KMS-11 (cell line): Measurements from ENCODE around the gene ZBTB20.

Experiments used
- H2AFZ ChIP-seq: fragments of 200-600 bp; sonication (generic); 2 replicates; pipeline ENCODE4 v1.6.1; 2016; ENCODE audit warnings: antibody characterized with exemption, mixed run types, low read depth
- H3K27ac ChIP-seq: fragments of 200-600 bp; sonication (generic); 2 replicates; pipeline ENCODE4 v1.6.1; 2016; ENCODE audit warnings: mild to moderate bottlenecking, mixed run types
- H3K27me3 ChIP-seq: fragments of 200-600 bp; sonication (generic); 2 replicates; pipeline ENCODE4 v1.6.1; 2017; ENCODE audit warnings: mild to moderate bottlenecking, low read depth, mixed run types, moderate library complexity; ENCODE audit not compliant: insufficient read depth
- H3K36me3 ChIP-seq: fragments of 200-600 bp; sonication (generic); 2 replicates; pipeline ENCODE4 v1.6.1; 2017; ENCODE audit warnings: mild to moderate bottlenecking, mixed run types; ENCODE audit not compliant: insufficient read depth
- H3K4me1 ChIP-seq: fragments of 200-600 bp; sonication (generic); 2 replicates; pipeline ENCODE4 v1.6.1; 2016; ENCODE audit warnings: mild to moderate bottlenecking, low read depth, mixed run types; ENCODE audit not compliant: poor library complexity, severe bottlenecking
- H3K4me2 ChIP-seq: fragments of 200-600 bp; sonication (generic); 2 replicates; pipeline ENCODE4 v1.7.0; 2016; ENCODE audit warnings: mild to moderate bottlenecking, mixed run types
- H3K4me3 ChIP-seq: fragments of 200-600 bp; sonication (generic); IDR thresholded peaks from 2 replicates; pipeline ENCODE4 v1.6.1; 2017; ENCODE audit warnings: low read depth, low read length, mixed read lengths; ENCODE audit not compliant: insufficient read depth
- H3K79me2 ChIP-seq: fragments of 200-600 bp; sonication (generic); 2 replicates; pipeline ENCODE4 v1.6.1; 2016; ENCODE audit warnings: low read depth, mixed run types; ENCODE audit not compliant: insufficient read depth
- H3K9ac ChIP-seq: fragments of 200-600 bp; sonication (generic); 2 replicates; pipeline ENCODE4 v1.6.1; 2016; ENCODE audit warnings: mild to moderate bottlenecking, mixed run types
- H4K20me1 ChIP-seq: fragments of 200-600 bp; sonication (generic); 2 replicates; pipeline ENCODE4 v1.6.1; 2016; ENCODE audit warnings: mild to moderate bottlenecking, mixed run types; ENCODE audit not compliant: insufficient read depth
- TF ChIP-seq, protein P1 (sequence below): fragments of 200-600 bp; sonication (generic); conservative IDR thresholded peaks from 2 replicates; pipeline ENCODE4 v1.6.1; 2017; ENCODE audit warnings: low read depth, mild to moderate bottlenecking, antibody characterized with exemption, low read length, moderate library complexity, mixed read lengths

Gene ZBTB20

DNA sequence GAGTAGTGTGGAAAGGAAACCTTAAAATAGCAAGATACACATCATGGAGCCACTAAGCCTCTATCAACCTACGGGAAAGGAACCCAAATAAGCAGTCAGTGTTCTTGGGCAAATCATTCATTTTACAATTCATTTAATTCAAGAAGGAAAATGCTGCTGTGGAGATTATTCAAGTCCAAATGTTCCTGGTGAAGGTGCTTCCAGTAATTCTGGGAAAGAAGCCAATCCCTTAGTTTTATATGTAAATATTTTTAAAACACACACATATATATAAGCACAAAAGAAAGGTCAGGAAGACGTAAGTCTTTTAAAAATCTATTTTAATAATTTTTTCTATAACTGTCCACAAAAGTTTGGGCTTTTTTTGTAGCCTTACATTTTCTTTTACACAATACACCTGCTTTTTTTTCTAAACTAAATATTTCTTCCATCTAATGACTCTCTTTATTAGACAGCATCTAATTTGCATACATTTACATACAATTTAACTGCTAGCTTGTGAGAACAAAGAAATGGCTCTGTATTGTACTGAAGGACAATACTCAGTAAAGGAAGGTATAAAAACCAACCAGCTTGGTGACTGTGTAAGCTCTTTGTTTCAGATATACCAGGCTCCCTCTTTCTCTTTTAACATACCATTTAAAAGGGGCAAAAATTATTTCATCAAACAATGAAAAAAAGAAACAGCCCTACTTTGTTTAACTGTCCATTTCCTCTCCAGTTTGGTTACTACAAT lies 269.5 kb downstream of the ZBTB20 start:
- H3K4me2 ChIP-seq, result no peak overlapping the region
- no peaks in the 10 kb centered on the region for H4K20me1 ChIP-seq
- no peak overlapping the region for H3K27ac ChIP-seq
- H3K4me3 ChIP-seq, result no peak overlapping the region
- H3K27me3 ChIP-seq, result no peaks in the 10 kb centered on the region
- no peaks in the 10 kb centered on the region; the same call in 1 of the 2 replicates for H3K36me3 ChIP-seq
- H3K9ac ChIP-seq, result no peak overlapping the region
- peaks cover 3% of the 10 kb centered on the region for H3K4me1 ChIP-seq
- H2AFZ ChIP-seq, result no peak overlapping the region
- TF ChIP-seq, protein P1, sequence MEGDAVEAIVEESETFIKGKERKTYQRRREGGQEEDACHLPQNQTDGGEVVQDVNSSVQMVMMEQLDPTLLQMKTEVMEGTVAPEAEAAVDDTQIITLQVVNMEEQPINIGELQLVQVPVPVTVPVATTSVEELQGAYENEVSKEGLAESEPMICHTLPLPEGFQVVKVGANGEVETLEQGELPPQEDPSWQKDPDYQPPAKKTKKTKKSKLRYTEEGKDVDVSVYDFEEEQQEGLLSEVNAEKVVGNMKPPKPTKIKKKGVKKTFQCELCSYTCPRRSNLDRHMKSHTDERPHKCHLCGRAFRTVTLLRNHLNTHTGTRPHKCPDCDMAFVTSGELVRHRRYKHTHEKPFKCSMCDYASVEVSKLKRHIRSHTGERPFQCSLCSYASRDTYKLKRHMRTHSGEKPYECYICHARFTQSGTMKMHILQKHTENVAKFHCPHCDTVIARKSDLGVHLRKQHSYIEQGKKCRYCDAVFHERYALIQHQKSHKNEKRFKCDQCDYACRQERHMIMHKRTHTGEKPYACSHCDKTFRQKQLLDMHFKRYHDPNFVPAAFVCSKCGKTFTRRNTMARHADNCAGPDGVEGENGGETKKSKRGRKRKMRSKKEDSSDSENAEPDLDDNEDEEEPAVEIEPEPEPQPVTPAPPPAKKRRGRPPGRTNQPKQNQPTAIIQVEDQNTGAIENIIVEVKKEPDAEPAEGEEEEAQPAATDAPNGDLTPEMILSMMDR, result no peak
- H3K79me2 ChIP-seq, result no peaks in the 10 kb centered on the region

GRCh38 chr3:114874522-114874971 lies 272.5 kb downstream of the ZBTB20 start:
- Histone ChIP-seq H3K4me2 (no peak overlapping the region), H3K4me1 (peaks cover under 1% of the 10 kb centered on the region), H3K9ac (no peak overlapping the region), H3K27me3 (no peaks in the 10 kb centered on the region), H2AFZ (no peak overlapping the region), H4K20me1 (no peaks in the 10 kb centered on the region), H3K27ac (no peak overlapping the region), H3K36me3 (no peaks in the 10 kb centered on the region), H3K79me2 (no peaks in the 10 kb centered on the region), H3K4me3 (no peak overlapping the region)
- TF ChIP-seq, protein P1, result no peak

- H3K27ac ChIP-seq, result no peak overlapping the region
- H3K79me2 ChIP-seq, result no peaks in the 10 kb centered on the region
- H3K36me3 ChIP-seq, result no peaks in the 10 kb centered on the region
- H3K9ac ChIP-seq, result no peak overlapping the region
- TF ChIP-seq, protein P1, result no peak
- H2AFZ ChIP-seq, result no peak overlapping the region
- H3K4me3 ChIP-seq, result no peak overlapping the region
- H3K4me2 ChIP-seq, result no peak overlapping the region
- H3K4me1 ChIP-seq, result no peaks in the 10 kb centered on the region
- no peaks in the 10 kb centered on the region for H3K27me3 ChIP-seq
- H4K20me1 ChIP-seq, result no peaks in the 10 kb centered on the region
Measured at GRCh38 chr3:114873591-114873990, 273.5 kb downstream of the ZBTB20 start.

- no peaks in the 10 kb centered on the region for H3K4me1 ChIP-seq
- no peak overlapping the region for H3K9ac ChIP-seq
- no peak overlapping the region for H2AFZ ChIP-seq
- no peaks in the 10 kb centered on the region for H3K79me2 ChIP-seq
- H3K4me3 ChIP-seq, result no peak overlapping the region
- no peak overlapping the region for H3K4me2 ChIP-seq
- no peaks in the 10 kb centered on the region for H3K36me3 ChIP-seq
- H3K27ac ChIP-seq, result no peak overlapping the region
- TF ChIP-seq, protein P1, result no peak
- H4K20me1 ChIP-seq, result no peaks in the 10 kb centered on the region
- no peaks in the 10 kb centered on the region for H3K27me3 ChIP-seq
Measured at GRCh38 chr3:114872588-114872987, 274.5 kb downstream of the ZBTB20 start.
